ENCODE measurements around the gene ATP2B2.

ATP2B2 gene

GRCh38 chr3:10516544-10517452 is 11.4 kb upstream of the ATP2B2 start (continued):
- no peak for TF ChIP-seq ZBTB20 (tag by site-specific recombination; IDR thresholded peaks at IDR 0.05)

GRCh38 chr3:10515884-10516495 is 10.6 kb upstream of the ATP2B2 start:
- Histone ChIP-seq H3K27ac (ENCODE audit: extremely low read depth, low read depth, low read length) (no peak overlapping the region), H3K4me1 (ENCODE audit: control insufficient read depth, insufficient read depth, low read length) (no peaks in the 10 kb centered on the region), H3K9me3 (ENCODE audit: control insufficient read depth, insufficient read depth, low read depth, low read length) (no peaks in the 10 kb centered on the region), H3K36me3 (ENCODE audit: control insufficient read depth in 2 of 2, insufficient read depth in 1 of 2, low read length in 2 of 2) (no peaks in the 10 kb centered on the region), H3K4me3 (ENCODE audit: low read depth, low read length) (no peak overlapping the region)
- ChIA-PET CTCF (no interaction called here), POLR2A (no interaction called here)
- TF ChIP-seq ZNF404 (tag by site-specific recombination; IDR thresholded peaks at IDR 0.05) (no peak), ZNF112 (tag by site-specific recombination; IDR thresholded peaks at IDR 0.05) (peak; percentile 86)

DNA sequence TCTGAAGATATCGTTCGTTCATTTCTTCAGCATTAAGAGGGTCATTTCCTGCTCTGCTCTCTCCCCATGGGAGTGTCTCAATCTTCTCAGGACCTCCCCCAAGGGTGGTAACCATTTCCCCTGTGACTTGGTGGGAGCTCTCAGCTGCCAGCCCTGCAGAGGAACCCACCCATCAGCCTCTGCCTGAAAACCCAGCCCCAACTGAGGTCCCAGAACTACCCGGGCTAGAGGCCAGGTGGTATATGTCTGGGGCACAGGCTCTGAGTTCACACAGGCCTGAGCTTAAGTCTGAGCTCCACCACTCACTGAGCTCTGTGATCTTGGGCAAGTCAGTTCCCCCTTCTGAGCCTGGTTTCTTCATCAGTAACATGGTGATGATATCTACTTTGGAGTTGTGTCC is 10.0 kb upstream of the ATP2B2 start:
- no peak overlapping the region for H3K4me3 ChIP-seq (ENCODE audit: low read depth, low read length)
- no peaks in the 10 kb centered on the region for H3K4me1 ChIP-seq (ENCODE audit: control insufficient read depth, insufficient read depth, low read length)
- H3K9me3 ChIP-seq (ENCODE audit: control insufficient read depth, insufficient read depth, low read depth, low read length) = no peaks in the 10 kb centered on the region
- H3K27ac ChIP-seq (ENCODE audit: extremely low read depth, low read depth, low read length) = no peak overlapping the region
- CTCF ChIA-PET = no interaction called here
- POLR2A ChIA-PET = no interaction called here
- H3K36me3 ChIP-seq (ENCODE audit: control insufficient read depth in 2 of 2, insufficient read depth in 1 of 2, low read length in 2 of 2) = no peaks in the 10 kb centered on the region
- TF ChIP-seq ZNF214 (tag by site-specific recombination; IDR thresholded peaks at IDR 0.05; ENCODE audit: borderline replicate concordance) (no peak), ZNF501 (tag by site-specific recombination; IDR thresholded peaks at IDR 0.05) (no peak), ZNF174 (tag by site-specific recombination; IDR thresholded peaks at IDR 0.05) (no peak), ZNF416 (tag by site-specific recombination; IDR thresholded peaks at IDR 0.05) (no peak), ZNF148 (tag by site-specific recombination; IDR thresholded peaks at IDR 0.05; ENCODE audit: borderline replicate concordance) (no peak), ZFP3 (tag by site-specific recombination; IDR thresholded peaks at IDR 0.05; ENCODE audit: low read depth) (no peak), SCRT2 (tag by site-specific recombination; IDR thresholded peaks at IDR 0.05) (no peak), INSM2 (tag by site-specific recombination; IDR thresholded peaks at IDR 0.05) (no peak), MYNN (tag by site-specific recombination; IDR thresholded peaks at IDR 0.05; ENCODE audit: borderline replicate concordance) (no peak), ZNF302 (tag by site-specific recombination; IDR thresholded peaks at IDR 0.05; ENCODE audit: low read depth) (no peak)
- TF ChIP-seq, protein P1, sequence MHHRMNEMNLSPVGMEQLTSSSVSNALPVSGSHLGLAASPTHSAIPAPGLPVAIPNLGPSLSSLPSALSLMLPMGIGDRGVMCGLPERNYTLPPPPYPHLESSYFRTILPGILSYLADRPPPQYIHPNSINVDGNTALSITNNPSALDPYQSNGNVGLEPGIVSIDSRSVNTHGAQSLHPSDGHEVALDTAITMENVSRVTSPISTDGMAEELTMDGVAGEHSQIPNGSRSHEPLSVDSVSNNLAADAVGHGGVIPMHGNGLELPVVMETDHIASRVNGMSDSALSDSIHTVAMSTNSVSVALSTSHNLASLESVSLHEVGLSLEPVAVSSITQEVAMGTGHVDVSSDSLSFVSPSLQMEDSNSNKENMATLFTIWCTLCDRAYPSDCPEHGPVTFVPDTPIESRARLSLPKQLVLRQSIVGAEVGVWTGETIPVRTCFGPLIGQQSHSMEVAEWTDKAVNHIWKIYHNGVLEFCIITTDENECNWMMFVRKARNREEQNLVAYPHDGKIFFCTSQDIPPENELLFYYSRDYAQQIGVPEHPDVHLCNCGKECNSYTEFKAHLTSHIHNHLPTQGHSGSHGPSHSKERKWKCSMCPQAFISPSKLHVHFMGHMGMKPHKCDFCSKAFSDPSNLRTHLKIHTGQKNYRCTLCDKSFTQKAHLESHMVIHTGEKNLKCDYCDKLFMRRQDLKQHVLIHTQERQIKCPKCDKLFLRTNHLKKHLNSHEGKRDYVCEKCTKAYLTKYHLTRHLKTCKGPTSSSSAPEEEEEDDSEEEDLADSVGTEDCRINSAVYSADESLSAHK (tag by site-specific recombination; IDR thresholded peaks at IDR 0.05) = no peak
- TF ChIP-seq, protein P2, sequence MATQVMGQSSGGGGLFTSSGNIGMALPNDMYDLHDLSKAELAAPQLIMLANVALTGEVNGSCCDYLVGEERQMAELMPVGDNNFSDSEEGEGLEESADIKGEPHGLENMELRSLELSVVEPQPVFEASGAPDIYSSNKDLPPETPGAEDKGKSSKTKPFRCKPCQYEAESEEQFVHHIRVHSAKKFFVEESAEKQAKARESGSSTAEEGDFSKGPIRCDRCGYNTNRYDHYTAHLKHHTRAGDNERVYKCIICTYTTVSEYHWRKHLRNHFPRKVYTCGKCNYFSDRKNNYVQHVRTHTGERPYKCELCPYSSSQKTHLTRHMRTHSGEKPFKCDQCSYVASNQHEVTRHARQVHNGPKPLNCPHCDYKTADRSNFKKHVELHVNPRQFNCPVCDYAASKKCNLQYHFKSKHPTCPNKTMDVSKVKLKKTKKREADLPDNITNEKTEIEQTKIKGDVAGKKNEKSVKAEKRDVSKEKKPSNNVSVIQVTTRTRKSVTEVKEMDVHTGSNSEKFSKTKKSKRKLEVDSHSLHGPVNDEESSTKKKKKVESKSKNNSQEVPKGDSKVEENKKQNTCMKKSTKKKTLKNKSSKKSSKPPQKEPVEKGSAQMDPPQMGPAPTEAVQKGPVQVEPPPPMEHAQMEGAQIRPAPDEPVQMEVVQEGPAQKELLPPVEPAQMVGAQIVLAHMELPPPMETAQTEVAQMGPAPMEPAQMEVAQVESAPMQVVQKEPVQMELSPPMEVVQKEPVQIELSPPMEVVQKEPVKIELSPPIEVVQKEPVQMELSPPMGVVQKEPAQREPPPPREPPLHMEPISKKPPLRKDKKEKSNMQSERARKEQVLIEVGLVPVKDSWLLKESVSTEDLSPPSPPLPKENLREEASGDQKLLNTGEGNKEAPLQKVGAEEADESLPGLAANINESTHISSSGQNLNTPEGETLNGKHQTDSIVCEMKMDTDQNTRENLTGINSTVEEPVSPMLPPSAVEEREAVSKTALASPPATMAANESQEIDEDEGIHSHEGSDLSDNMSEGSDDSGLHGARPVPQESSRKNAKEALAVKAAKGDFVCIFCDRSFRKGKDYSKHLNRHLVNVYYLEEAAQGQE (tag by site-specific recombination; IDR thresholded peaks at IDR 0.05) = no peak
- TF ChIP-seq, protein P3, sequence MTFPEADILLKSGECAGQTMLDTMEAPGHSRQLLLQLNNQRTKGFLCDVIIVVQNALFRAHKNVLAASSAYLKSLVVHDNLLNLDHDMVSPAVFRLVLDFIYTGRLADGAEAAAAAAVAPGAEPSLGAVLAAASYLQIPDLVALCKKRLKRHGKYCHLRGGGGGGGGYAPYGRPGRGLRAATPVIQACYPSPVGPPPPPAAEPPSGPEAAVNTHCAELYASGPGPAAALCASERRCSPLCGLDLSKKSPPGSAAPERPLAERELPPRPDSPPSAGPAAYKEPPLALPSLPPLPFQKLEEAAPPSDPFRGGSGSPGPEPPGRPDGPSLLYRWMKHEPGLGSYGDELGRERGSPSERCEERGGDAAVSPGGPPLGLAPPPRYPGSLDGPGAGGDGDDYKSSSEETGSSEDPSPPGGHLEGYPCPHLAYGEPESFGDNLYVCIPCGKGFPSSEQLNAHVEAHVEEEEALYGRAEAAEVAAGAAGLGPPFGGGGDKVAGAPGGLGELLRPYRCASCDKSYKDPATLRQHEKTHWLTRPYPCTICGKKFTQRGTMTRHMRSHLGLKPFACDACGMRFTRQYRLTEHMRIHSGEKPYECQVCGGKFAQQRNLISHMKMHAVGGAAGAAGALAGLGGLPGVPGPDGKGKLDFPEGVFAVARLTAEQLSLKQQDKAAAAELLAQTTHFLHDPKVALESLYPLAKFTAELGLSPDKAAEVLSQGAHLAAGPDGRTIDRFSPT (tag by site-specific recombination; IDR thresholded peaks at IDR 0.05) = no peak
